ENCODE results near the gene GABRB1.

The GABRB1 gene

GRCh38 chr4:47031011-47031678 lies at the start of gene GABRB1:
Gene GABRB1, plus strand, starts transcription at chr4:47031567.
- peak; percentile 45 for DNase-seq

GRCh38 chr4:46984781-46985180 lies 46.6 kb upstream of the GABRB1 start:
- no peak for DNase-seq

GRCh38 chr4:46986922-46987638 lies 44.3 kb upstream of the GABRB1 start:
- no peak for DNase-seq

GRCh38 chr4:46992338-46992737 lies 39.0 kb upstream of the GABRB1 start:
- DNase-seq: no peak

GRCh38 chr4:46993075-46994006 lies 38.0 kb upstream of the GABRB1 start, which contains the start of gene GABRA4:
Gene GABRA4, minus strand, starts transcription at chr4:46993581. Its CDS starts 157 bp downstream, at chr4:46993424.
- peak; percentile 30 for DNase-seq

- DNase-seq: no peak
These were observed 37.4 kb upstream of the GABRB1 start for GRCh38 chr4:46994007-46994405.

GRCh38 chr4:46999566-46999965 lies 31.8 kb upstream of the GABRB1 start:
- no peak for DNase-seq

GRCh38 chr4:47000406-47000805 lies 31.0 kb upstream of the GABRB1 start:
- no peak for DNase-seq

GRCh38 chr4:47002580-47002979 lies 28.8 kb upstream of the GABRB1 start:
- no peak for DNase-seq

GRCh38 chr4:47010347-47010911 lies 20.9 kb upstream of the GABRB1 start:
- DNase-seq: no peak

GRCh38 chr4:47010912-47011446 lies 20.4 kb upstream of the GABRB1 start:
- DNase-seq: no peak

- no peak for DNase-seq
These were observed 18.7 kb upstream of the GABRB1 start for GRCh38 chr4:47012676-47013075.

- DNase-seq: no peak
These were observed 18.0 kb upstream of the GABRB1 start for GRCh38 chr4:47013373-47013772.

- DNase-seq: no peak
These were observed 14.3 kb upstream of the GABRB1 start for GRCh38 chr4:47017081-47017480.

GRCh38 chr4:47017494-47017893 lies 13.9 kb upstream of the GABRB1 start:
- no peak for DNase-seq

GRCh38 chr4:47031751-47032404 lies 511 bp downstream of the GABRB1 start:
- peak; percentile 15 for DNase-seq

- DNase-seq: peak; percentile 74
These were observed 1.2 kb downstream of the GABRB1 start for GRCh38 chr4:47032405-47033106.

GRCh38 chr4:47038263-47038662 lies 6.9 kb downstream of the GABRB1 start:
- no peak for DNase-seq

- DNase-seq: no peak
These were observed 9.5 kb downstream of the GABRB1 start for GRCh38 chr4:47040828-47041227.

GRCh38 chr4:47043821-47044220 lies 12.5 kb downstream of the GABRB1 start:
- no peak for DNase-seq

- DNase-seq: no peak
These were observed 13.9 kb downstream of the GABRB1 start for GRCh38 chr4:47045261-47045660.

Data from right hindlimb (tissue), 1 donor.